Body of pancreas (tissue), 4 donors: ENCODE results near the gene SLC13A4.

Experiments used
- POLR2A ChIP-seq, 3 donors: fragments of 450-650 bp; IDR thresholded peaks; one replicate each; pipeline ENCODE4 v1.6.1; 2016; ENCODE audit warnings: antibody characterized with exemption in 3 of 3, mild to moderate bottlenecking in 2 of 3
- TF ChIP-seq, protein P1 (sequence below), 7 experiments: fragments of 450-650 bp in 4 of 7; fragments of 200-600 bp in 3 of 7; sonication (generic) in 3 of 7; IDR thresholded peaks; one replicate each; pipeline ENCODE4 v1.5.1; 2016 to 2019; ENCODE audit warnings: antibody characterized with exemption in 7 of 7

DNA sequence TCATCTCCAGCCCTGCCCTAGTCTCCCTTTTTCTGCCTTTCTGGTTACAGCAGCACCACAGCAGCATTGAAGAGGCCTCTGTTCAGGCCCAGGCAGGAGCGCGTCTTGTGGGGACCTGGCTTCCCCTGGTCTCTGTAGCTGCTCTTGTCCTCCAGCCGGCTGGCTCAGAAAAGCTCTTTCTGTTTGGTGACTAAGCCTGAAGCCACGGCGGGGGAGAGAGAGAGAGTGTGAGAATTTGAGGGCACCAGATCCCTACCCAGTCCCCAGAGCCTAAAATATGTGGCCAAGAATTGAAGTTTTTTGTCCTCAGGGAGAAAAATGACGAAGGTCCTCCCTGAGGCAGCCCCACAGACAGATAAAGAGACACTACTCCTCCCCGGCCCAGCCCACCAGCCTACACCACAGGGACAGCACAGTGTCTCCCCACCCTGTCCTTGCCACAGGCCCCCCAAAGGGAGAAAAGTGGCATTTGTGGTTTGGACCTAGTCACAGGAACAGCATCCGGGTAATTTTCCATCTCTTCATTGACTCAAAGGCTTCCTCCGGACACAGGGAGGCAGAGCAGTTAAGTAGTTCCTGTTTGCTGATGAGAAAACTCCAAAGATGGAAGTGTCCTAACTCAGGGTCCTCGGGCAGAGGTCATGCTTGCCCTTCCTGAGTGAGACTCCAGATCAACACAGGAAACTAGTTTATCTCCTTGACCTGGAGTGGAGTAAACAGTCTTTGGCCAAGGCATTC is 33.9 kb upstream of the SLC13A4 start:
- TF ChIP-seq, protein P1, sequence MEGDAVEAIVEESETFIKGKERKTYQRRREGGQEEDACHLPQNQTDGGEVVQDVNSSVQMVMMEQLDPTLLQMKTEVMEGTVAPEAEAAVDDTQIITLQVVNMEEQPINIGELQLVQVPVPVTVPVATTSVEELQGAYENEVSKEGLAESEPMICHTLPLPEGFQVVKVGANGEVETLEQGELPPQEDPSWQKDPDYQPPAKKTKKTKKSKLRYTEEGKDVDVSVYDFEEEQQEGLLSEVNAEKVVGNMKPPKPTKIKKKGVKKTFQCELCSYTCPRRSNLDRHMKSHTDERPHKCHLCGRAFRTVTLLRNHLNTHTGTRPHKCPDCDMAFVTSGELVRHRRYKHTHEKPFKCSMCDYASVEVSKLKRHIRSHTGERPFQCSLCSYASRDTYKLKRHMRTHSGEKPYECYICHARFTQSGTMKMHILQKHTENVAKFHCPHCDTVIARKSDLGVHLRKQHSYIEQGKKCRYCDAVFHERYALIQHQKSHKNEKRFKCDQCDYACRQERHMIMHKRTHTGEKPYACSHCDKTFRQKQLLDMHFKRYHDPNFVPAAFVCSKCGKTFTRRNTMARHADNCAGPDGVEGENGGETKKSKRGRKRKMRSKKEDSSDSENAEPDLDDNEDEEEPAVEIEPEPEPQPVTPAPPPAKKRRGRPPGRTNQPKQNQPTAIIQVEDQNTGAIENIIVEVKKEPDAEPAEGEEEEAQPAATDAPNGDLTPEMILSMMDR (IDR thresholded peaks at IDR 0.05), result no peak
- TF ChIP-seq POLR2A (IDR thresholded peaks at IDR 0.05), result no peak
